Psoas muscle (tissue), 8 donors: ENCODE data around the gene TMEM59. TPM values are rescaled to one million over a fixed set of nuclear protein-coding genes. Genes with fewer than 3 reads are reported as not detected.

Experiments used
- ATAC-seq, 4 donors: fragments of 200-7000 bp; cut with Tn5 transposase; one replicate each; pipeline ENCODE4 v1.9.1; 2020; ENCODE audit warnings: moderate library complexity in 3 of 4, mild to moderate bottlenecking in 2 of 4
- DNase-seq, 2 donors: peaks; one replicate each; pipeline ENCODE4 v3.0.0-alpha.2; 2020
- H3K27ac ChIP-seq: fragments of 200-600 bp; one replicate; pipeline ENCODE4 v1.8.0; 2022
- H3K27me3 ChIP-seq, 3 donors: fragments of 200-600 bp in 1 of 3; one replicate each; pipeline versions ENCODE4 v1.6.1 to v1.8.0; 2013 to 2022; ENCODE audit warnings: low read length in 2 of 3, mild to moderate bottlenecking in 2 of 3, moderate library complexity in 1 of 3; ENCODE audit not compliant: insufficient read depth in 3 of 3
- H3K36me3 ChIP-seq, 2 donors: fragments of 200-600 bp in 1 of 2; one replicate each; pipeline versions ENCODE4 v1.6.1 to v1.8.0; 2013 to 2022; ENCODE audit warnings: low read depth in 1 of 2, mild to moderate bottlenecking in 1 of 2, moderate library complexity in 1 of 2; ENCODE audit not compliant: insufficient read depth in 1 of 2
- H3K4me1 ChIP-seq: fragments of 200-600 bp; one replicate; pipeline ENCODE4 v1.8.0; 2022
- H3K4me3 ChIP-seq: fragments of 200-600 bp; one replicate; pipeline ENCODE4 v1.8.0; 2022; ENCODE audit warnings: mild to moderate bottlenecking
- H3K9me3 ChIP-seq: fragments of 200-600 bp; one replicate; pipeline ENCODE4 v1.8.0; 2022
- WGBS, 3 donors: extraction: QIAGEN DNeasy Blood & Tissue Kit; methylation state at CpG; one replicate each; pipeline versions ENCODE4 v1.1.6 to v1.1.7; 2013; 5-methylcytosine and 5-hydroxymethylcytosine counted together
- intact Hi-C, 2 donors: fragments of 100-400 bp; cut with DNase I; formaldehyde crosslinking; loops; one replicate each; pipeline versions ENCODE4 v1.11.0 to v1.14.2; 2022
- polyA plus RNA-seq, 3 donors: library from polyadenylated mRNA; stranded (reverse); fragments of 200-250 nt; gene quantifications; one replicate each; pipeline ENCODE4 v1.2.3, GENCODE V29; 2013
- total RNA-seq, 4 donors: library from RNA; stranded (reverse); fragmentation: NEBNext Ultra II Directional in 2 of 4; extraction: Animal tissue kit (Norgen Biotek cat#: 25700) in 2 of 4; gene quantifications; one replicate each; pipeline versions ENCODE4 v1.2.1 to v1.2.4, GENCODE V29; 2021 to 2023
- TF ChIP-seq, protein P1 (sequence below): fragments of 200-600 bp; IDR thresholded peaks from one replicate; pipeline ENCODE4 v1.8.0; 2022; ENCODE audit warnings: antibody characterized with exemption
- donor health status: healthy with polysubstance abuse.
- donor health status: DM: no; HTN: no; CAD: no; lungs with moderate emphysema.
- donor health status: Bipolar disorder and iron deficiency.
- donor health status: healthy.
- donor health status: DM: yes; HTN: yes; CAD: no.
- donor health status: DM: no; HTN: no; CAD: no.
- donor health status: DM: no; HTN: no; CAD: no.
- donor health status: DM: yes; HTN: yes; CAD: no.

Gene TMEM59
- total and polyA plus RNA-seq, 7 donors, result 123 to 240 (median 173) TPM

DNA sequence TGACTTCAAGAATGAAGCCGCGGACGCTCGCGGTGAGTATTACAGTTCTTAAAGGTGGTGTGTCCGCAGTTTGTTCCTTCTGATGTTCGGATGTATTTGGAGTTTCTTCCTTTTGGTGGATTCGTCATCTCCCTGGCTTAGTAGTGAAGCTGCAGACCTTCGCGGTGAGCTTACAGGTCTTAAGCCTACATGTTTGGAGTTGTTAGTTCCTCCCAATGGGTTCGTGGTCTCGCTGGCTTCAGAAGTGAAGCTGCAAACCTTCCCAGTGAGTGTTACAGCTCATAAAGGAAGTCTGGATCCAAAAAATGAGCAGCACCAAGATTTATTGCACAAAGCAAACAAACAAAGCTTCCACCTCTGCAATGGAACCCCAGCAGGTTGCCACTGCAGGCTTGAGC, 49.8 kb downstream of the TMEM59 start:
- intact Hi-C loops, result no loop called here
- no peak for ATAC-seq
- WGBS, 3 donors, result 87 to 93% (median 90%) methylated on average over 12 of the region's 12 CpGs
- no peak overlapping the region for H3K27ac ChIP-seq
- peaks cover 0 to 3% (median 0%) of the 10 kb centered on the region in 3 donors for H3K27me3 ChIP-seq
- no peak for DNase-seq
- H3K4me1 ChIP-seq, result no peaks in the 10 kb centered on the region
- no peaks in the 10 kb centered on the region for H3K9me3 ChIP-seq
- H3K36me3 ChIP-seq, result no peaks in the 10 kb centered on the region
- TF ChIP-seq, protein P1, sequence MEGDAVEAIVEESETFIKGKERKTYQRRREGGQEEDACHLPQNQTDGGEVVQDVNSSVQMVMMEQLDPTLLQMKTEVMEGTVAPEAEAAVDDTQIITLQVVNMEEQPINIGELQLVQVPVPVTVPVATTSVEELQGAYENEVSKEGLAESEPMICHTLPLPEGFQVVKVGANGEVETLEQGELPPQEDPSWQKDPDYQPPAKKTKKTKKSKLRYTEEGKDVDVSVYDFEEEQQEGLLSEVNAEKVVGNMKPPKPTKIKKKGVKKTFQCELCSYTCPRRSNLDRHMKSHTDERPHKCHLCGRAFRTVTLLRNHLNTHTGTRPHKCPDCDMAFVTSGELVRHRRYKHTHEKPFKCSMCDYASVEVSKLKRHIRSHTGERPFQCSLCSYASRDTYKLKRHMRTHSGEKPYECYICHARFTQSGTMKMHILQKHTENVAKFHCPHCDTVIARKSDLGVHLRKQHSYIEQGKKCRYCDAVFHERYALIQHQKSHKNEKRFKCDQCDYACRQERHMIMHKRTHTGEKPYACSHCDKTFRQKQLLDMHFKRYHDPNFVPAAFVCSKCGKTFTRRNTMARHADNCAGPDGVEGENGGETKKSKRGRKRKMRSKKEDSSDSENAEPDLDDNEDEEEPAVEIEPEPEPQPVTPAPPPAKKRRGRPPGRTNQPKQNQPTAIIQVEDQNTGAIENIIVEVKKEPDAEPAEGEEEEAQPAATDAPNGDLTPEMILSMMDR, result no peak
- no peak overlapping the region for H3K4me3 ChIP-seq

GRCh38 chr1:54002544-54003248, 50.3 kb downstream of the TMEM59 start:
- WGBS, 3 donors, result 55 to 82% (median 71%) methylated on average over 9 of the region's 9 CpGs
- ATAC-seq, result no peak

GRCh38 chr1:54001591-54001990, 51.4 kb downstream of the TMEM59 start:
- DNase-seq (no peak), ATAC-seq (no peak)
- Histone ChIP-seq H3K36me3 (no peaks in the 10 kb centered on the region), H3K9me3 (no peaks in the 10 kb centered on the region), H3K4me3 (no peak overlapping the region), H3K4me1 (no peaks in the 10 kb centered on the region), H3K27me3 (peaks cover 0 to 3% (median 0%) of the 10 kb centered on the region in 3 donors), H3K27ac (no peak overlapping the region)
- TF ChIP-seq, protein P1, result no peak
- WGBS, 3 donors, result 49 to 57% (median 53%) methylated on average over 3 of the region's 3 CpGs
- intact Hi-C loops, result no loop called here

More at GRCh38 chr1:54002544-54003248, 50.3 kb downstream of the TMEM59 start:
- Histone ChIP-seq H3K9me3 (no peaks in the 10 kb centered on the region), H3K27ac (no peak overlapping the region), H3K4me3 (no peak overlapping the region), H3K36me3 (no peaks in the 10 kb centered on the region), H3K27me3 (peaks cover 0 to 3% (median 0%) of the 10 kb centered on the region in 3 donors), H3K4me1 (no peaks in the 10 kb centered on the region)
- intact Hi-C loops, result no loop called here
- TF ChIP-seq, protein P1, result no peak
- DNase-seq, result no peak

DNA sequence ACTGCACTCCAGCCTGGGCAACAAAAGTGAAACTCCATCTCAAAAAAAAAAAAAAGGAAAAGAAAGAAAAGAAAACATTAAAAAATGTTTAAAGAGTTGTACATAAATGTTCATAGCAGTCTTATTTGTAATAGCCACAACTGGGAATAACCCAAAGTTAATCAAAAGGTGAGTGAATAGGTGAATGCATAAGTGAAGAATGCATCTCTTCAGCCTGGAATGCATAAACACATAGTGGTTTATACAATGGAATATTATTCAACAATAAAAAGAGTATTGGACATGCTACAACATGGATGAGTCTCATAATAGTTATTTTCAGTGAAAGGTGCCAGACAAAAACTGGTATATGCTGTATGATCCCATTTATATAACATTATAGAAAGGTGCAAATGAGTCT, 53.1 kb downstream of the TMEM59 start:
- H3K4me1 ChIP-seq, result no peaks in the 10 kb centered on the region
- DNase-seq, result no peak
- no peak overlapping the region for H3K4me3 ChIP-seq
- intact Hi-C loops, result no loop called here
- H3K27me3 ChIP-seq, result peaks cover 0 to 3% (median 0%) of the 10 kb centered on the region in 3 donors
- no peak for ATAC-seq
- H3K36me3 ChIP-seq, result no peaks in the 10 kb centered on the region
- TF ChIP-seq, protein P1, result no peak
- no peak overlapping the region for H3K27ac ChIP-seq
- no peaks in the 10 kb centered on the region for H3K9me3 ChIP-seq

GRCh38 chr1:53998223-53998622, 54.8 kb downstream of the TMEM59 start:
- no peak for ATAC-seq
- no peaks in the 10 kb centered on the region for H3K4me1 ChIP-seq
- H3K4me3 ChIP-seq, result no peak overlapping the region
- intact Hi-C loops, result no loop called here
- no peaks in the 10 kb centered on the region for H3K36me3 ChIP-seq
- TF ChIP-seq, protein P1, result no peak
- no peaks in the 10 kb centered on the region for H3K27me3 ChIP-seq
- no peak overlapping the region for H3K27ac ChIP-seq
- WGBS, 3 donors, result 86 to 97% (median 95%) methylated on average over 1 of the region's 1 CpG
- no peaks in the 10 kb centered on the region for H3K9me3 ChIP-seq
- DNase-seq, result no peak
